Adrenal gland (tissue), 5 donors: Measurements from ENCODE around the gene EDEM1.

ENCODE experiments used
- CTCF ChIP-seq, 6 experiments: fragments of 450-650 bp in 4 of 6; fragments of 200-600 bp in 2 of 6; sonication (generic) in 1 of 6; IDR thresholded peaks; 1 replicate in 5 of 6; 2 replicates in 1 of 6; pipeline versions ENCODE4 v1.5.1 to v1.8.0; 2016 to 2021; ENCODE audit warnings: antibody characterized with exemption in 6 of 6, mild to moderate bottlenecking in 2 of 6, moderate library complexity in 1 of 6
- POLR2A ChIP-seq, 2 donors: fragments of 450-650 bp; IDR thresholded peaks; one replicate each; pipeline ENCODE4 v1.6.1; 2017; ENCODE audit warnings: antibody characterized with exemption in 2 of 2, mild to moderate bottlenecking in 2 of 2, moderate library complexity in 1 of 2
- donor health status: DM: no; HTN: no; CAD: no.

- TF ChIP-seq CTCF (IDR thresholded peaks at IDR 0.05), result no peak
- no peak for TF ChIP-seq POLR2A (IDR thresholded peaks at IDR 0.05)
Measured at GRCh38 chr3:5214352-5214751, 26.8 kb downstream of the EDEM1 start.
